Mononuclear cell (primary cell): ENCODE data around the gene ABI3. TPM values are rescaled to one million over a fixed set of nuclear protein-coding genes. Genes with fewer than 3 reads are reported as not detected.
"Not testable (repeated sequence)": the region's sequence is repeated elsewhere in the genome, so short reads cannot be mapped to it uniquely, and the experiment has no call there.

Experiments
- H3K27me3 ChIP-seq: 2 replicates; pipeline ENCODE4 v1.6.0; 2011; ENCODE audit warnings: low read length, control low read depth; ENCODE audit not compliant: insufficient read depth
- H3K4me1 ChIP-seq: 2 replicates; pipeline ENCODE4 v1.5.1; 2011; ENCODE audit warnings: mild to moderate bottlenecking, low read length, control low read depth; ENCODE audit not compliant: insufficient read depth
- H3K4me3 ChIP-seq: 2 replicates; pipeline ENCODE4 v1.5.1; 2011; ENCODE audit warnings: mild to moderate bottlenecking, low read length, moderate library complexity
- H3K9me3 ChIP-seq: 2 replicates; pipeline ENCODE4 v1.5.1; 2011; ENCODE audit warnings: low read depth, mild to moderate bottlenecking, control low read depth, low read length
- total RNA-seq: library from RNA; depleted of rRNA; stranded (reverse); fragments of >200 nt; gene quantifications from one replicate; pipeline ENCODE4 v1.2.3, GENCODE V29; 2012

Gene ABI3, protein sequence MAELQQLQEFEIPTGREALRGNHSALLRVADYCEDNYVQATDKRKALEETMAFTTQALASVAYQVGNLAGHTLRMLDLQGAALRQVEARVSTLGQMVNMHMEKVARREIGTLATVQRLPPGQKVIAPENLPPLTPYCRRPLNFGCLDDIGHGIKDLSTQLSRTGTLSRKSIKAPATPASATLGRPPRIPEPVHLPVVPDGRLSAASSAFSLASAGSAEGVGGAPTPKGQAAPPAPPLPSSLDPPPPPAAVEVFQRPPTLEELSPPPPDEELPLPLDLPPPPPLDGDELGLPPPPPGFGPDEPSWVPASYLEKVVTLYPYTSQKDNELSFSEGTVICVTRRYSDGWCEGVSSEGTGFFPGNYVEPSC
- total RNA-seq, result 6.3 TPM

DNA sequence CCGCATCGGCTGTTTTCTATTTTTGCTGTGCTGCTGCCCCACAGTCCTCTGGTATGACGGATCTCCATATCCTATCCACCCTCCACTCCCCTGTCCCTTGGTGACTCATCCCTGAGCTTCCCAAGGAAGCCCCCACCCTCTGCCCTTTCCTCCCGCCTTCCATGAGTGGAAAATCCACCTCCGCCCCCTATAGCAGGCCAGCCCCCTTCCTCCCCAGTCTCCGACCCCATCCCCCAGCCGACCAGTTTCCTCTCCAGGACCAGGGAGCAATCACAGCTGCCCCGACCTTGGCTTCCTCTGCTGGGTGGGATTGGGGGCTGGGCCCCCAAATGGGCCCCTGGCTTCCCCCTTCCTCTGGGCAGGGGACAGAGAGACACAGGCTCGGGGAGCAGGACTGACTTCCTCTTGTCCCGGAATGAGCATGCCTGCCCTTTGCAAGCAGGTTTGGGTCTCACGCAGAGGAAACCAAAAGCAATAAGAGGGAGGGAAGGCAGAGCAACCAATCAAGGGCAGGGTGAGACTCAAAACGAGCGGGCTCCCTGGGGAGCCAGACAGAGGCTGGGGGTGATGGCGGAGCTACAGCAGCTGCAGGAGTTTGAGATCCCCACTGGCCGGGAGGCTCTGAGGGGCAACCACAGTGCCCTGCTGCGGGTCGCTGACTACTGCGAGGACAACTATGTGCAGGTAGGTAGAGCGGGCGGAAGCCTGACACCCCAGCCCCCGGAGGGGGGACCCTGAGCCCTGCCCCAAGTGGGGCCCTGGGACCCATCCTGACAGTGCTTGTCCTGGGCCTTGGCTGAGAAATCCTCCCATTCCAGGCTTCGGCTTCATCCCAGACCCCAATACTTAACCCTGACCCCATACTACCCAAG lies at the start of gene ABI3, which contains the start of gene GNGT2:
ABI3 (plus strand) TSS at position 550 of the 872 bp plus-strand sequence; CDS start at position 568, 18 bp downstream.
GNGT2 (minus strand) TSS at position 417 of the 872 bp plus-strand sequence. CDS start 3,152 bp downstream, outside the sequence.
- peak within 1 kb of the TSS; percentile 45 for H3K4me3 ChIP-seq
- H3K9me3 ChIP-seq, result no peaks in the 10 kb centered on the region
- peaks cover 78% of the 10 kb centered on the region for H3K4me1 ChIP-seq

DNA sequence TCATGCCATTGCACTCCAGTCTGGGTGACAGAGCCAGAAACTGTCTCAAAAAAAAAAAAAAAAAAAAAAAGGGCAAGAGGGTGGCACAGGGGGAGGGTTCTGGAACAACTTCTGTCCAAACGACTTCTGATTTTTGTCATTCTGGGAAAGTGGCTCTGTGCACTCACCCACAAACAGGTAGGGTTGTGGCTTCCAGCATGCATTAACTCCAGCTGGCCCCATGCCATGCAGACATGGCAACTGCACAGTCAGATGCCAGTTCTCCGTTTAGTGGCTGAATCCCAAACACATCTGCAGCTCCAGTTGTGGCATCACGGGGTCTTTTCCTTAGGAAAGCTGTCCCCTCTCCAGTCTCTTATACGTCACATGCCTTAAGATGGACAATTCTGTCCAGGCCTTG lies 47.6 kb upstream of the ABI3 start:
- Histone ChIP-seq H3K27me3 (peaks cover 10% of the 10 kb centered on the region), H3K9me3 (no peaks in the 10 kb centered on the region), H3K4me3 (no peak overlapping the region), H3K4me1 (no peaks in the 10 kb centered on the region)

More for the DNA sequence above, at the start of gene ABI3, which contains the start of gene GNGT2:
- H3K27me3 ChIP-seq, result no peaks in the 10 kb centered on the region

DNA sequence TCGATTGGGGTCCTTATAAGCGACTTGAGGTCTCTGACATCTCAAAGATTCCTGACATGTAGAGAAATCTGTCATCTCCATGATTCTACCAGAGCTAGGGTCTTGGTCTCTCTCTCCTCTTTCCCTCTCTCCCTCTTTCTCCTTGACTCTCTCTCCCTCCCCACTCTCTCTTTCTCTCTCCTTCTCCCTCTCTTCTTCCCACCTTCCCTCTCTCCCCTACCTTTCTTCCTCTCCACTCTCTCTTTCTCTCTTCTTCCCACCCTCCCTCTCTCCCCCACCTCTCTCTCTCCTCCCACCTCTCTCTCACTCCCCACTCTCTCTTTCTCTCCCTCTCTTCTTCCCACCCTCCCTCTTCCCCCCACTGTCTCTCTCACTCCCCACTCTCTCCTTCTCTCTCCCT lies 45.4 kb upstream of the ABI3 start:
- no peaks in the 10 kb centered on the region for H3K4me1 ChIP-seq
- no peaks in the 10 kb centered on the region for H3K9me3 ChIP-seq
- H3K4me3 ChIP-seq, result no peak overlapping the region
- peaks cover 18% of the 10 kb centered on the region for H3K27me3 ChIP-seq

DNA sequence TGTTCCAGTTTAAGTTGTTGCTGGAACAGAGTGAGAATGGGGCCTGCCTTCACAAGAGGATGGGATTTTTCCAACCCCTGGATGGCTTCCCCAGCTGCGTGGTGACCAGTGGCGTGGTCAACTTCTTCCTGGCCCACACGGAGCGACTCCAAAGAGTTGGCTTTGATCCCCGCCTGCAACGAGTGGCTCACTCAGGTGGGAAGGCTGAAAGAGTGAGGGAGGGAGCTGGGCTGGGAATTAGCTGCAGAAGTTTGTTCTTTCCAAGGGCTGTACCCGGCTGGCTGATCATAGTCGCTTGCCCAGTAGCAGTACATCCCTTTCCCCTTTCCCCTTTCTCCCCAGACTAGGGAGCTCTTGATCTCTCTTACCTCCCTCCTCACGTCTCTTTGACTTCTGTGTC lies 41.8 kb upstream of the ABI3 start:
- Histone ChIP-seq H3K4me3 (no peak overlapping the region), H3K9me3 (no peaks in the 10 kb centered on the region), H3K27me3 (peaks cover 18% of the 10 kb centered on the region), H3K4me1 (no peaks in the 10 kb centered on the region)

DNA sequence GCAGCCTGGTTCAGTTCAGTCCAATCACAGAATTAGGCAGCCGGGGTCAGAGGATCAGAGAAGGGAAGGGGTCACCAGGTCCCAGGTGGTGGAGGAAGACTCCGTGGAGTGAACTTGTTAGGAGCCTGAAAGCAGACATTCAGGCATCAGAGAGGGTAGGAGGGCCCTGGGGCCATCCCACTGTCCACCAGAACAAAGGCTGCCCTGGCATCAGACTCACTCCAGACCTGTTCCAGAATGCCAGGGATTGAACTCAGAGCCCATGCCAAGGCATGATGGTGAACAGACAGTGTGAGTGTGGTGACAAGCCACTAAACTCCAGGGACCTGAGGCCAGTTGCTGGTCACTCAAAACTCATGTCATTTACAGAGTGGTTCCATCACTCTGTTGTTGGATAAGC lies 40.3 kb upstream of the ABI3 start:
- Histone ChIP-seq H3K9me3 (peaks cover 2% of the 10 kb centered on the region), H3K4me1 (no peaks in the 10 kb centered on the region), H3K27me3 (peaks cover 18% of the 10 kb centered on the region), H3K4me3 (no peak overlapping the region)

DNA sequence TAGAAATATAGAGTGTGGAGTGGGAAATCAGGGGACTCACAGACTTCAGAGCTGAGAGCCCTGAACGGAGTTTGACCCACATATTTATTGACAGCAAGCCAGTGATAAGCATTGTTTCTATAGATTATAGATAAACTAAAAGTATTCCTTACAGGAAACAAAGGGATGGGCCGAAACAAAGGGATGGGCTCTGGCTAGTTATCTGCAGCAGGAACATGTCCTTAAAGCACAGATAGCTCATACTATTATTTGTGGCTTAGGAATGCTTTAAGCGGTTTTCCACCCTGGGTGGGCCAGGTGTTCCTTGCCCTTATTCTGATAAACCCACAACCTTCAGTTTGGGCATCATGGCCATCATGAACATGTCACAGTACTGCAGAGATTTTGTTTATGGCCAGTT lies 39.8 kb upstream of the ABI3 start:
- not testable (repeated sequence) for H3K4me3 ChIP-seq, H3K4me1 ChIP-seq, H3K9me3 ChIP-seq
- peaks cover 21% of the 10 kb centered on the region for H3K27me3 ChIP-seq

DNA sequence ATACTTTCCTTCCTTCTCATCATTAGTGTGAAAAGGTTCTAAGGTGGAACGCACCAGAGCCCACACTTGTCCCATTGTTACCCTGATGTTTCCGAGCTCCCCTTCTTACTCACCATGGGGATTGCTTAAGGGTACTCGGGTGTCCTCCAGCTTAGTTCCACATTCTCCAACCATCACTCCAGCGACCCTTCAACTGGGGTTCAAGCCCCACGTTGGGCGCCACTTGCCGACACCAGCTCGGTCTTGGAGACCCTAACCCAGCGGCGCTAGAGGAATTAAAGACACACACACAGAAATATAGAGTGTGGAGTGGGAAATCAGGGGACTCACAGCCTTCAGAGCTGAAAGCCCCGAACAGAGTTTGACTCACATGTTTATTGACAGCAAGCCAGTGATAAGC lies 34.5 kb upstream of the ABI3 start:
- H3K27me3 ChIP-seq, H3K4me1 ChIP-seq, H3K4me3 ChIP-seq: not testable (repeated sequence)
- H3K9me3 ChIP-seq, result peaks cover 24% of the 10 kb centered on the region

DNA sequence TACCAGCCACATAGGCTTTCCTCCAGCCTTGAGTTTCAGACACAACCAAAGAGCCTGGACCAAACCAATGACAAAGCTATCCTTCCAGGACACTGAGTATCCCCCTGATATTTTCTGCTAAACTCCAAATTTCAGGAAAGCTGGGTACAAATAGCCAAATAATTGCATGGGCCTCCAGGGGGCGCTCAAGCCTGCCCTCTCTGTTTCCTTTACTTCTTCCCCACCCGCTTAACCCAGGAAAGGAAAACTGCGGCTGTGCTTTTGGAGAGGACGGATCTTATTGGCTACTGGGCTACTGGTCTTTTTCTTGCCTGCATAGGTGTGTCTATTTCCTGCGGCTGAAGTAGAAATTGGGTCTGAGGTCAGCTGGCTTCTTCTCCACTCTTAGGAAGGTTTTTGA lies 30.2 kb upstream of the ABI3 start:
- Histone ChIP-seq H3K4me1 (no peaks in the 10 kb centered on the region), H3K4me3 (no peak overlapping the region), H3K9me3 (peaks cover 22% of the 10 kb centered on the region), H3K27me3 (peaks cover 4% of the 10 kb centered on the region)

DNA sequence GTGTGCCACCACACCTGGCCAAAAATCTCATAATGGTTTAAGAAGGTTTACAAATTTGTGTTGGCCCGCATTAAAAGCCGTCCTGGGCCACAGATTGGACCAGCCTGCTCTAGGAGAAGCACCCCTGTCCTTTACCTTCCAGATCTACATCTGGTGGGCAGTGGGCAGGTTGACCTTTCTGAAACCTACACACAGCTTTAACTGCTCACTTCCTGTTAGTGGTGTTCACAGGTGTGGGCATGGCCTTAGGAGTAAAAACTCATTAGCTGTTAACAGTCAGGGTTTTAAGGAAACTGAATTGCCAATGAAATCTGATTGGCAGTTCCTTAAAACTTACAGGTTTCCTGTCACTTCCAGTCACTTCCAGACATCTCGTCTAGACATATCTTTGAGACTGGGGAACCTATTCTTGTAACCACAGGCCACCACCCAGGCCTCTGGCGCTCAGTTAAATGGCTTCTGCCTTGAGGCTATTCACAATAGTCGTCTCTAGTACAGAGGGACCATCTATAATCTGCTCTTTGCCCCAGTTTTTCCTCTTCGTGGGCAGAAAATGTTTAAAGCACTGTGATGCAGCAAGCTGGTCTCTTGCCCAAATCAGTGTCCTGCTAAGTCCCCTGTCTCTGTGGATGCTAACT lies 29.4 kb upstream of the ABI3 start:
- H3K9me3 ChIP-seq, result peaks cover 14% of the 10 kb centered on the region

DNA sequence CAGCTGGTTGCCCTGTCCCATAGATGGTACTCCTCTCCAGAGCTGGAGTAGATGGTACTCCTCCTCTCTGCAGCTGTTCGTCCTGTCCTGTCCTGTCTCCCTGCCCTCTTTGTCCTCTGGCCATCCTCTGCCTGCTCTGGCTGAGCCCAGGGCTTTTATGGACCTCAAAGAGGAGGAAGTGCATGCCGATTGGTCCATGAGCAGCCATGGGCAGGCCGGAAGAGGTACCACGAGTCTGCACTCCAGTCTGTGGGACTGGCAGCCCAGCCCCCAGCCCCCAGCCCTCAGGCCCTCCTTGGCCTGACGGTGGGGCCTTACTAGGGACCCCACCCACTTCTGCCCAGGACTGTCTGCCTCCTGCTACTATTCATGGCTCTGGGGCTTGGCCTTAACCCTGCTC lies 27.2 kb upstream of the ABI3 start:
- H3K9me3 ChIP-seq, result no peaks in the 10 kb centered on the region
- H3K4me3 ChIP-seq, result no peak overlapping the region
- no peaks in the 10 kb centered on the region for H3K4me1 ChIP-seq
- no peaks in the 10 kb centered on the region for H3K27me3 ChIP-seq

More for the DNA sequence above, 29.4 kb upstream of the ABI3 start:
- no peaks in the 10 kb centered on the region for H3K27me3 ChIP-seq
- H3K4me3 ChIP-seq, result no peak overlapping the region
- no peaks in the 10 kb centered on the region for H3K4me1 ChIP-seq

DNA sequence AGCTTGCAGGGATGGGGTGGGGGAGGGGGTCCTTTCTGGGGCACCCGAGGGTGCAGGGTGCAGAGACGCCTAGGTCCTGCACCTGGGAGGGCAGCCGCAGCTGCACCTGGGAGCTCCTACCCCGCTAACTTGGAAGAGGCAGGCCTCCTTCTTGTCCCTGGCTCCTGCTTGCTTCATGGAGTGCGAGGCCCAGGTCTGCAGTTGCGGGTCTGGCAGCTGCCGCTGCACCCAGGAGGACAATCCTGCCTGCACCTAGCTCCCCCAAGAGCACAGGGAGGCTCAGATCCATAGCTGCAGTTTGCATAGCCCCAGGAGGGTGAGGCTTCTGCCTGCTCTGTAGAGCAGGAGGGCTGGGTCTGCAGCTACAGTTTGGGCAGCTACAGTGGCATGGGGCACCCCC lies 26.7 kb upstream of the ABI3 start:
- Histone ChIP-seq H3K4me3 (no peak overlapping the region), H3K9me3 (no peaks in the 10 kb centered on the region), H3K27me3 (no peaks in the 10 kb centered on the region), H3K4me1 (no peaks in the 10 kb centered on the region)

DNA sequence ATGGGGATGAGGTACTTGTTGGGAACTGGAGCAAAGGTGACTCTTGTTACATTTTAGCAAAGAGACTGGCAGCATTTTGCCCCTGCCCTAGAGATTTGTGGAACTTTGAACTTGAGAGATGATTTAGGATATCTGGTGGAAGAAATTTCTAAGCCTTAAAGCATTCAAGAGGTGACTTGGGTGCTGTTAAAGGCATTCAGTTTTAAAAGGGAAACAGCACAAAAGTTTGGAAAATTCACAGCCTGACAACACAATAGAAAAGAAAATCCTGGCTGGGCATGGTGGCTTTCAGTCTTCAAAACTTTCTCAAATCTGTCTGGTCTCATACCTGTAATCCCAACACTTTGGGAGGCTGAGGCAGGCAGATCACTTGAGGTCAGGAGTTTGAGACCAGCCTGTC lies 26.0 kb upstream of the ABI3 start:
- not testable (repeated sequence) for H3K4me3 ChIP-seq, H3K9me3 ChIP-seq, H3K27me3 ChIP-seq, H3K4me1 ChIP-seq

DNA sequence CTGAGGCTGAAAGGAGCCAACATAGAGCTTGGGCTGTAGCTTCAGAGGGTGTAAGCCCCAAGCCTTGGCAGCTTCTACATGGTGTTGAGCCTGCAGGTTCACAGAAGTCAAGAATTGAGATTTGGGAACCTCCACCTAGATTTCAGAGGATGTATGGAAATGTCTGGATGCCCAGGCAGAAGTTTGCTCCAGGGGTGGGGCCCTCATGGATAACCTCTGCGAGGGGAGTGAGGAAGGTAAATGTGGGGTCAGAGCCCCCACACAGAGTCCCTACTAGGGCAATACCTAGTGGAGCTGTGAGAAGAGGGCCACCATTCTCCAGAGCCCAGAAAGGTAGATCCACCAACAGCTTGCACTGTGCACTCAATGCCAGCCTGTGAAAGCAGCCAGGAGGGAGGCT lies 25.1 kb upstream of the ABI3 start:
- H3K27me3 ChIP-seq, H3K9me3 ChIP-seq, H3K4me3 ChIP-seq, H3K4me1 ChIP-seq: not testable (repeated sequence)

DNA sequence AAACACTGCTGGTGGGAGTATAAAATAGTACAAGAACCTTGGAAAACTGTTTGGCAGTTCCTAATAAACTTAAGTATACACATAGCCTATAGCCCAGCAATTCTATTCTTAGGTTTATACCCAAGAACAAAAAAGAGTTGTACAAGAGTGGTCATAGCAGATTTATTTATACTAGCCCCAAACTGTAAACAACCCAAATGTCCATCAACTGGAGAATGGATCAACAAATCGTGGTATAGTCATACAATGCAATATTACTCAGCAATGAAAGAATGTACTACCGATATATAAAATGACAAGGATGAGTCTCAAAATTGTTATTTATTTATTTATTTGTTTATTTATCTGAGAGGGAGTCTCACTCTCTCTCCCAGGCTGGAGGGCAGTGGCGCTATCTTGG lies 23.2 kb upstream of the ABI3 start:
- H3K4me3 ChIP-seq, result no peak overlapping the region
- H3K27me3 ChIP-seq, result no peaks in the 10 kb centered on the region
- H3K9me3 ChIP-seq, result no peaks in the 10 kb centered on the region
- peaks cover 14% of the 10 kb centered on the region for H3K4me1 ChIP-seq

DNA sequence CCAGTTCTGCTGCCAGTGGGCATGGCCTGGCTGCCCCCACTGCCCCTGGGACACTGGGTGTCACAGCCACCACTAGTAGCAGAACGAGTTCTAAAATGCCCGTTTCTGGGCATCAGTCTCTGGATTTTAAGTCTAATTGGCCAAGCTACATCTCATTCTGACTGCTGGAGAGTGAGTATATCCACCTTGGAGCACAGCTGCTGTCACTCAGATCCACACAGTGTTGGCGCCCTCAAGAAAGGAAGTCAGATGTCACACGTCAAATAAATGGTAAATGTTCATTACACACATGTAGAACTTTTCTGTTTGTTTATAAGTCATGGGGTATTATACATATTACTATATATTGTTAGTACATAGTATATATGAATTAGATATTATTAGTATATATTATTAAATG lies 19.6 kb upstream of the ABI3 start:
- Histone ChIP-seq H3K4me3 (no peak overlapping the region), H3K9me3 (no peaks in the 10 kb centered on the region), H3K27me3 (no peaks in the 10 kb centered on the region), H3K4me1 (peaks cover 30% of the 10 kb centered on the region)
